Retina (tissue), 1 donor: ENCODE results near the gene CELF2.
A peak's percentile ranks its signal among the peaks of the same experiment; 100 is the strongest.

Experiments
- DNase-seq: peaks from one replicate; pipeline ENCODE4 v3.0.0-alpha.2; 2016

The CELF2 gene

DNA sequence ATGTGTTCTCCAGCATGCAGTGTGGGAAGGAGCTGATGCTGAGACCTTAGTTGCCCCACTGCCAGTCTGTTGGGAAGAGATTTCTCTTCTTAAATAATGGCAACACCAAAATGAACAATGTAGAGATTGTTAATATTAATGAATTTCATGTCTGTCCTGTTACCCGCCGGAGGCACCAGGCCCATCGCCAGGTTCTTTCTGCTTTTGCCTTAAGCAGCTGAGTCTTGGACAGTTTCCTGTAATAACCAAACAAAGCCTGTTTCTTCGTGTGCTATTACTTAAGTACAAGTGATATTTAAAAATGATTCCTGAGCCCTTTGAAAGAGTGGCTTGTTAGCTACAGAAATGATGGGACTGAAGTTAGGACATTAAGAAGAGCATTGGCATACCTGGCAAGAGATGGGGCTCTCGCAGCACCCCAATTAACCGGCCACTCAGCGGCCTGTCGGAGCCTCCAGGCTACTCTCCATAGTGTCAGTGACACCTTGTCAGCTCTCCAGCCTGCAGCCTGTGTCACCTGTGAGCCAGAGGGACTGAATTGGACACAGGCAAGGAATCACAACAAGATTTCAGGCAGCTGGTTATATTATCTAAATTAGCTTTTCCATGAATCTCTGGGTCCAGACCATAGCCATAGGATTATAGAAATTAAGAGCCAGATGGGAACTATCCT, 142.0 kb downstream of the CELF2 start:
- no peak for DNase-seq

DNA sequence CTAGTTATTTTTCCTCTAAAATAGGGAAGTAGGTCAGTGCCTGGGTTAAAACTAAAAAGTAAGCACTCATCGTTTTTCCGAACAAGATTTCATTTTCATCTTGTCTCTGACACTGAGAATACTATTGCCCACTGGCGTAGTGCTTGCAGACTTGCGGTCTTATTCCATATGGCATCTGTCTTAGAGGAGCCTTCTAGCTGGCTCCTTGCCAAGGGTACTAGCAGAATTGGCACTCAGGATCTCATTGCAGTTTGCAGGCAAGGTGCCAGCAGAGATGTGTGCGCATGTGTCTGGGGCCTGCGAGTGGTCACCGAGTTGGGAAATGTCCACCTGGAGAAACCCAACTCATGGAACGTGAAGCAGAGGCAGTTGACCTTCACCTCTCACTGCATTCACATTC, 143.4 kb downstream of the CELF2 start:
- no peak for DNase-seq

- DNase-seq: no peak
Measured at GRCh38 chr10:11161910-11162309, 144.2 kb downstream of the CELF2 start.

GRCh38 chr10:11162828-11163599, 145.3 kb downstream of the CELF2 start:
- DNase-seq: no peak

GRCh38 chr10:11163780-11164550, 146.3 kb downstream of the CELF2 start:
- peak; percentile 71 for DNase-seq

- DNase-seq: peak; percentile 71
Measured at GRCh38 chr10:11164551-11164802, 146.8 kb downstream of the CELF2 start.

- peak; percentile 83 for DNase-seq
Measured at GRCh38 chr10:11164803-11165590, 147.3 kb downstream of the CELF2 start.

DNA sequence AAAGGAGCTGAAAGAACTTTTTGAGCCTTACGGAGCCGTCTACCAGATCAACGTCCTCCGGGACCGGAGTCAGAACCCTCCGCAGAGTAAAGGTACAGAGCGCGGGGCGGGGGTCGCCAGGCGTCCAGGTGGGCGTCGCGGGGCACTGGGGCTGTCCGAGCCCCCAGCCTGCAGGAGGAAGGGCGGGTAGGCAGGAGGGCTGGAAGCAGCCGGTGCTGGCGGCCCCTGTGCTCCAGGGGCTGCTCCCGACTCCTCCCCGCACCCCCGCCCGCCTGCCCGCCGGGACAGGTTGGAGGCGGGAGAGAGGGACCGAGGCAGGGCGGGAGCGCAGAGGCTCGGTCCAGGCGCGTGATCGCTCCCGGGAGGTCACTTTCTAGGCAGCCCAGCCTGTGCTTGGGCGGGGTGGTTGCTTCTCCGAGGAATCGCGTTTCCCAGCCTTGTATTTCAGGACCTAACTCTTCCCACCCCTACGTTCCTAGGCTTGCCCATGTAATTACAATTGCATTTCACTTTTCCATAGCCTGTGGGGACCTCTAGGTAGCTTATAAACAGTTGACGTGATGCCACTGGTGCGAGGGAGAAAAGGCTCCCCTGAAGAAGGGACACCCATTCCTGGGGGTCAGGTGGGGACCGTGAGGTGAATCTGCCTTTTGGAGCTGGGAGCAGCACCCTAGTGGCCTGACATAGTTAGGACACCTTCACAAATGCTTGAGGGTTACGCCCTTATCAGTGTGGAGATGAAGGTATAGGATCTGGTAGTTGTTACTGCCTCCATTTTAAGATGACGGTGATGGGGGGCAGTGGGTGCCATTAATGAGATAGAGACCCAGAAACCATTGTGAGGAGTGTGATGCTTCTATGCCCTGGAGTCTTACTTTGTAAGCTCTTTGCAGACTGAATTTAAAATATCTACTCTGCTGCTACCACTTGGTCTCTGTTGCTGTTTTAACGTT, 148.2 kb downstream of the CELF2 start:
- DNase-seq: peak; percentile 76

DNA sequence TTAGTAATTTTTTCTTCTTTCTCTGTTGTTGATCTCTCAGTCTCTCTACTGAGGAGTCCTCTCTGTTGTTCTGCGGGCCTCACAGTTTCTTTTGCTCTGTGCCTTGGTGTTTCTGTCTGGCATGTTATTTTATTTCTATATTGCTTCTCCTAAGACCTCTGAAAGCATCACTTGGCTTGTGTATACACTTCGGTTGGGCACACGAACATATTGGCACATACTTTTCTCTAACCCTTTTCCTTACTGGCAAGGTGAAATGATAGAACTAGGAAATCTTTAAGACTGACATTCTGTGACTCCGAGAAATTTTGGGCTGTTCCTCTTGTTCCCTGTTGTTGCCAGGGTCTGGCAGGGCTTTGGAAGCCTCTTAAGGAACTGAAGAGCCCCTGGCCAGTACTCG, 148.9 kb downstream of the CELF2 start:
- DNase-seq: no peak

DNA sequence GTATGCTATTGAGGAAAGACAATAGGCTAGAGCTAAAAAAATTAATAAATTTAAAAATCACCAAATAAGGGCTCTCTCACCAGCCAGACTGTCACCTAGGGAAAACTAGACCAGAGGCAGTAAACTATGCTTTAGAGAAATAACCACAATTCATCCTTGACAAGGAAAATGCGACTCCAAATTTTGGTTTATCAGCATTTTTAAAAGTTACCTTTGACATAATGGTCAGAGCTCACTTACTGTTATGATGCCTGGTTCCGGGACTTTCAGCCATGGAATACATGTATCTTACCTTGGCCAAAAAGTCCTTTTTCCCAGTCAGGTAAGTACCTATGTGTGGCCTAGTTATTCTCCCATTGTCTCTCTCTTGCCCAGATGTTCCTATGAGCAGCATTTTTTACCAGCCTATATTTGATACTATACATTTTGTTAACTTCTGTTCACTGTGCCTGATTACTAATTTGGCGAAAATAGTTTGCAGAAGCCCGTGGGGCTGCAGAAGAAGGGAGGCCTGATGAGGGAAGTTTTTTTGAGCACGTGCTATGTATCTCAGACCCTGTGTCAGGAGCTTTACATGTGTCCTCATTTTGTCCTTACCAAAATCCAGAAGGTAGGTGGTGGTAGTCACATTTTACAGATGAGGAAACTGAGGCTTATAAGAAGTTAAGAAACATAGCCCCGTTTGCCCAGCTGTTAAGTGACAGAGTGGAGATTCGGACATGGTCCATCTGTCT, 149.7 kb downstream of the CELF2 start:
- DNase-seq: no peak

GRCh38 chr10:11168423-11169090, 150.9 kb downstream of the CELF2 start:
- no peak for DNase-seq

GRCh38 chr10:11169976-11170375, 152.3 kb downstream of the CELF2 start:
- DNase-seq: no peak

- DNase-seq: no peak
Measured at GRCh38 chr10:11170574-11170973, 152.9 kb downstream of the CELF2 start.

GRCh38 chr10:11170993-11171851, 153.6 kb downstream of the CELF2 start:
- DNase-seq: no peak

GRCh38 chr10:11173042-11173441, 155.4 kb downstream of the CELF2 start:
- DNase-seq: no peak

DNA sequence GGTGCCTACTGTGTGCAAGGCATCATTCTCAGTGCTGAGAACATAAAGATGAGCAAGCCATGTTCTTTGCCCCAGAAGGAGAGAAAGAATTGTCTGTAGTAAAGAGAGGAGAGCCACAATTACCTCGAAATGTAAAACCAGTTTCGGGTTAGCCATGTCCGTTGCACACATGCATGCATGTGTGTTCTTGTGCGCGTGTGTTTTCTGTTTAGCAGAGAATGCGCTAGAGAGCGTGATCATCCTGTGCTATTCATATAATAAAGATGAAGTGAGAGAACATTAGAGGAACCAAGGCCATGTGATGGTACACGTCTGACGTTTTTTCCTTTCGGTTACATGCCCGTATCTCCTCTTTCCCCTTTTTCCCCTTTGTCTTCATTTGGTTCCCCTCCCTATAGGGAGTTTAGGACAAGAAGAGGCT, 158.2 kb downstream of the CELF2 start:
- no peak for DNase-seq

- DNase-seq: no peak
Measured at GRCh38 chr10:11176746-11177145, 159.1 kb downstream of the CELF2 start.

- no peak for DNase-seq
Measured at GRCh38 chr10:11177381-11177780, 159.7 kb downstream of the CELF2 start.

DNA sequence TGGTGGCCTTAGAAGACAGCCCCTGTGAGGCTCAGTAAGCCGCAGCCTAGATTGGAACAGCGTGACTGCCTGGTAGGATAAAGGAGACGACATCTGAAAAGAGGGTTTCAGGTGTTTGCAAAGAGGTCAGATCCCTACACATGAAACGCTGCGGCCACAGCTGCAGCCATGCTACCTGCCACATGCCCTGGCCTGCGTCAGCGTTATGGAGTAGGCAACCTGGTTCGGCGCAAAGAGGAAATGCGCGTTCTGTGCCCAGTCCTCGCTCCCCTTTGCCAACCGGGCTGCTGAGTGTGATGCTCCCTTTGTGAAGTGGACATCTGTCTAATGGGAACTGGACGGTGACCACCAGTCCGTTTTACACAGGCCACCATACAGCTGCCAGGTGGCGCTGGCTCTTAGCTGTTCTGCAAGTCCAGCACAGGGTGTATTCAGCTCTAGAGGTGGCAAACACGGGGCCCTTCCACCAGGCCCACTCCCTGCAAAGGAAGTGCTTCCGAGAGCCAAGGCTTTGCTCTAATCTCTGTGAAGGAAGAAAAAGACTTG, 160.3 kb downstream of the CELF2 start:
- no peak for DNase-seq
